DMS53 (cell line): ENCODE data around the gene ZDHHC24.

Experiments
- DNase-seq: peaks from one replicate; lab custom pipeline; 2025; lab: John Stamatoyannopoulos, UW

ZDHHC24 gene

DNA sequence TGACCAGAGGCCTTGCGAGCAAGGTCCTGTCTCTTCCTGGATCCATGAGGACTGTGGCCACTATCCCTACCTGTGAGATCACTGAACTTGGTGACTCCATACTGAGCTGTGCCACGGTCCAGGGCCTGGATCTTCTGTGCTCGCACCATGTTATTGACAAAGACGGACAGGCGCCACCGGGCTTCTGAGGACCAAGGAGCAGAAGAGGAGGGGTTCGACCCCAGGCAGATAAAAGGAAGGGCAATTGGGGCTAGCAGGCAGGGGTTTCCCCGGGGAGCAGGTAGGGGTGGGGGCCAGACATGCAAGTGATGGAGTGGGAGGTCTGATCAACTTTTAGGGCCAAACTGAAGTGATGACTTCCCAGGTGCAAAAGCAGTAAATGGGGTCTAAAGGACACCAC lies 20.4 kb upstream of the ZDHHC24 start:
- no peak for DNase-seq

DNA sequence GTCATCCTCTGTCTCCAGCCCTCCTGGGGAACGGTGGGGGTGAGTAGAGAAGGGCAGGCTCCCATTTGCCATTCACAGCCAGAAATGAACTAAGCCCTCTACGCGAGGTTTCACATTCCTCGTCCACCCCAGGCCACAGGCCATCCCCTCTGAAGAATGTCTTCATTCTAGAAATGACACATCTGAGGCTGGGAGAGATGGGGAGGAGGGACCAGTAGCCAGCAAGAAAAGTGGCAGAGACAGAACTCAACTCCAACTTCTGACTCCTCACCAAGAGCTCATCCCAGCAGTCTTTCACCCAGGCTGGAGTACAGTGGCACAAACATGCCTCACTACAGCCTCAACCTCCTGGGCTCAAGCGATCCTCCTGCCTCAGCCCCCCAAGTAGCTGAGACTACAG lies 19.1 kb upstream of the ZDHHC24 start:
- no peak for DNase-seq

DNA sequence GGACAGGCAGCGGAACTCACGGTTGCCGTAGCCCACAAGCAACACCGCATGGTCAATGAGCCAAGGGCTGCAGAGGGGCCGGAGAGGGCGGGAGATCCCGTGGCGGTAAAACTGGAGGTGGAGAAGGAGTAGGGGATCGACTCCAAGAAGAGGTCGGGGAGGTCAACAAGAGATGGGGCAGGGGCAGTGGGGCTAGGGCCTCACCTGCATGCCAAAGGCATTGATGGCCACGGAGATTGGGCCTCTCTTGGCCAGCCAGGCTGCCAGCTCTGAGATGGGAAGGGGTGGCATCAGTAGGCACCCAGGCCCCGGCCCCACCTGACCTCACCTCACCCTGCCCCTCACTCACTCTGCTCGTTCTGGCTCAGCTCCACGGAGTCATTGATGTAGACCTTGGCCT lies 18.7 kb upstream of the ZDHHC24 start:
- no peak for DNase-seq

DNA sequence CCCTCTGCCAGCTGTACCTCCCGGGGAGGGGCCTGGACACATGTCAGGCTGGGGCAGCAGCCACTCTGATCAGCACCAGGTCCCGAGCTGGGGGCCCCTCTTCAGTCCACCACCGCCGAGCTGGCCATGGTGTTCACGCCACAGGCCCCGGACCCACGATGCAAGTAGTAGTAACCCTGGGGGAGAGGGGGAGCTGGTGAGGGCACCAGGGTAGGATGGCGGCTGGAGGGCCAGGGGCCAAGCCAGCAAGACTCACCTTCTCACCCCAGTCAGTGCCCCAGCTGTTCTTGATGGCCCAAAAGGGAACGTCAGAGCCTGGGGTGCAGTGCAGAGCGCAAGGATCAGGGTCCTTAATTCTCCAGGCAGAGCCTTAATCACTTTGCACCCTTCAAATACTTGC lies 18.0 kb upstream of the ZDHHC24 start:
- no peak for DNase-seq

DNA sequence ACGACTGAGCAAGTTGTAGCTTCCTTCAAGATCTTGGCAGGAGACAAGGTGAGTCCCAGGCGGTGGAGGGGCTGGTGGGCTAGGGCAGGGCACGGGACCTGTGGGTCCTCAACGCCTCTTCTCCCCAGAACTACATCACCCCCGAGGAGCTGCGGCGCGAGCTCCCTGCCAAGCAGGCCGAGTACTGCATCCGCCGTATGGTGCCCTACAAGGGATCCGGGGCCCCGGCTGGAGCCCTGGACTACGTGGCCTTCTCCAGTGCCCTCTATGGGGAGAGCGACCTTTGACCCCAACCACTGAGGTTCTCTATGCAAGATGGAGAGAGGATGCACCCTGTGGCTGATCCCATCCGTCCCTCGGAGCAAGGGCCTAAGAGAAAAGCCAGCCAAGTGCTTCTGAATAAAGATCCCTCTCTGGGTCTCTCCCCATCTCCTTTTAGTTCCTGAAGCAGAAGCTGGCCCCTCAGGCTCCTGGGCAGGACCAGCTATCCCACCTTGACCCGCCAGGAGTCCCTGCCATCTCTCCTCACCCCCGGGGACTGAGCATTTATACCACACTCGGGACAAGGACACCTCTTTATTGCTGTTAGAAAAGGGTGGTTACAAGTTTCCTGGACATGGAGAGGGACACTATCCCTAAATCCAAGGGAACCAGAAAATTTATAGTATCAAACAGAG lies 17.2 kb upstream of the ZDHHC24 start:
- DNase-seq: no peak

DNA sequence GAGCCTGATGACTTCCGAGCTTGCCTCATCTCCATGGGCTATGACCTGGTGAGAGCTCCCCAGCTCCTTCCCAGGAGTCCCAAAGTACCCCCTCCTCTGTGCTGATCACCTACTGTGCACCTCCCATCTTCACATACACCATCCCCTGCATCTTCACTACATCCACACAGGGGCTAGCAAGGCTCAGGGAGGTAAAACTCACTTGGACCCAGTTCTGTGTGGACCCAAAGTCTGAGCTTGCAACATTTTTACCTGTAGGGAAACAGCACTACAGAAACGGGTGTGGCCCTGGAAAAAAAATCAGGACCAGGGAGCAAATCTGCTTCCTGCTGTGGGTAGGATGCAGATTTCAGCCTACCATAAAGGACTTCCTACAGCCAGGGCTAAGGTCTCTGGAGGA lies 16.4 kb upstream of the ZDHHC24 start:
- DNase-seq: no peak

DNA sequence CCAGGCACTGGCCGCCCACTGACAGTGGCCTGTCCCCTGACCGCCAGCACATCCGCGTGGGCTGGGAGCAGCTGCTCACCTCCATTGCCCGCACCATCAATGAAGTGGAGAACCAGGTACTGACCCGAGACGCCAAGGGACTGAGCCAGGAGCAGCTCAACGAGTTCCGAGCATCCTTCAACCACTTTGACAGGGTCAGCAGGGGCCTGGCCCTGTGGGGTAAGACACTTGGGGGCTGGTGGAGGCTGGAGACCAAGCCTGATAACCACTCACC lies 16.1 kb upstream of the ZDHHC24 start:
- DNase-seq: no peak

DNA sequence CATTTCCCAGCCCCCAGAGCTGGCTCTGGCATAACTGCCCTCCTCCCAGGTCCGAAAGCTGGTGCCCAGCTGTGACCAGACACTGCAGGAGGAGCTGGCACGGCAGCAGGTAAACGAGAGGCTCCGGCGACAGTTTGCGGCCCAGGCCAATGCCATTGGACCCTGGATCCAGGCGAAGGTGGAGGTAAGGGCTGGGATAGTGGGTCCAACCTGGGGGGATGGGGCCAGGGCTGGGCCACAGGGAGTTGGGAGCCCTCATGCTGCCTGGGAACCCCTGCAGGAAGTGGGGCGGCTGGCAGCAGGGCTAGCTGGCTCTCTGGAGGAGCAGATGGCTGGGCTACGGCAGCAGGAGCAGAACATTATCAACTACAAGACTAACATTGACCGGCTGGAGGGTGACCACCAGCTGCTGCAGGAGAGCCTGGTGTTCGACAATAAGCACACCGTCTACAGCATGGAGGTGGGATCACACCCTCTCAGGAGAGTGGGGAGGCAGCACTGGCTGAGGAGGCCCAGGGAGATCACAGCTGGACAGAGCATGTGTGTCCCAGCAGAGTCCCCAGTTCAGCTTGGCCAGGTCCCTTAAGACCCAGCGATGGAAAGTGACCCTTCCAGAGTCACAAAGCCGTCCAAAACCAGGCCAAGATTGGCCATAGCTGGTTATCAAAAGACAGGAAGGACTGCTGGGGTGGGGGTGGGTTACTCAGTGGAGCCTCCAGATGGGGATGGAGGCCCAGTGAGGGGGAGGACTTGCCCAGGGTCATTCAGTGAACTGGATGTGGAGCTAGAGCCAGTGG lies 15.5 kb upstream of the ZDHHC24 start:
- DNase-seq: no peak

DNA sequence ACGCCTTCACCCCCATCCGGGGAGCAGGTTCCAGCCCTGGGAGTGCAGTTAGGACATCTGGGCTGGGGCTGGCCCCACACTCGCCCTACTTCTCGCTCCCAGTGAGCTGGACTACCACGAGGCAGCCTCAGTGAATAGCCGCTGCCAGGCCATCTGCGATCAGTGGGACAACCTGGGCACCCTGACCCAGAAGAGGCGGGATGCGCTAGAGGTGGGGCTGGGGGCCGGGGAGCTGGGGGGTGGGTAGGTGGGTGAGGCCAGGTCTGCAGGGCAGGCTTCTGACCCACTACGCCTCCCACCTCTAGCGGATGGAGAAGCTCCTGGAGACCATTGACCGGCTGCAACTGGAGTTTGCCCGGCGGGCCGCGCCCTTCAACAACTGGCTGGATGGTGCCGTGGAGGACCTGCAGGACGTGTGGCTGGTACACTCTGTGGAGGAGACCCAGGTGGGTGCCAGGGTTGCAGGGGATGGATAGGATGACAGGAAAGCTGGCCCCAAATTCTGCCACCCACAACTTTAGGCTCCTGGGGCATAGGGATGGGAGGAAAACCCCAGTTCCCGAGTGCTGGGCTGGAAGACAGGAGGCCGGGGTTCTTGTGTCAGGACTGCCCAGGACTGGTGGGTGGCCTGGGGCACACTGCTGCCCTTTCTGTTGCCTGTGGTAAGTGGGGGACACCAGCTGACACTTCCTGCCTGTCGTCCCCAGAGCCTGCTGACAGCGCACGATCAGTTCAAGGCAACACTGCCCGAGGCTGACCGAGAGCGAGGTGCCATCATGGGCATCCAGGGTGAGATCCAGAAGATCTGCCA lies 14.2 kb upstream of the ZDHHC24 start:
- no peak for DNase-seq

DNA sequence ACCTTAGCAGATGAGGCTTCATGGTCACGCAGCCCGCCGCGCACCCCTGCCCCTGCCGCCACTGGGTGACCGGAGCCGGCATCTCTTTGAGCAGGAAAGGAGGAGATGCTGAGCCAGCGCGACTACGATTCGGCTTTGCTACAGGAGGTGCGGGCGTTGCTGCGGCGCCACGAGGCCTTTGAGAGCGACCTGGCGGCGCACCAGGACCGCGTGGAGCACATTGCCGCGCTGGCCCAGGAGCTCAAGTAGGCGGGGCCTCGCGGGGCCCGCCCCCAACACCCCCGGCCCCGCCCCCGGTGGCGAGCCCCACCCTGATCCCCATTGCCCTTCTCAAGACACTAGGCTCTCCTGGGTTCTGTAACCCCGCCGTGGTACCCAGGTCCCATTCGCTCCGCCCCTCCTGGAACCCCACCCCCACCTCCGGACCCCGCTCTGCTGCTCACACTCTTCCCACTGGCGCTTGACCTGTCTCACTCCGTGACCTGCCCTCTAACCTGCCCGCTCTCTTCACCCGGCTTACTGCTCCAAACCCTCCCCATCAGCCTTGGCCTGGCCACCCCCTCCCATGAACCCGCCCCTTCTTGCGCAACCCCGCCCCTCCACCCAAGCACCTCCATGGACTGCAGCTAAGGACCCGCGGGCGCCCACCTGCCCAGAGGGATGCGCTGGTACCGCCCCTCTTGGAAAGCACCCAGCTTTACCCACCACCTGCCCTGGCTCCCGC lies 13.5 kb upstream of the ZDHHC24 start:
- peak; percentile 86 for DNase-seq

DNA sequence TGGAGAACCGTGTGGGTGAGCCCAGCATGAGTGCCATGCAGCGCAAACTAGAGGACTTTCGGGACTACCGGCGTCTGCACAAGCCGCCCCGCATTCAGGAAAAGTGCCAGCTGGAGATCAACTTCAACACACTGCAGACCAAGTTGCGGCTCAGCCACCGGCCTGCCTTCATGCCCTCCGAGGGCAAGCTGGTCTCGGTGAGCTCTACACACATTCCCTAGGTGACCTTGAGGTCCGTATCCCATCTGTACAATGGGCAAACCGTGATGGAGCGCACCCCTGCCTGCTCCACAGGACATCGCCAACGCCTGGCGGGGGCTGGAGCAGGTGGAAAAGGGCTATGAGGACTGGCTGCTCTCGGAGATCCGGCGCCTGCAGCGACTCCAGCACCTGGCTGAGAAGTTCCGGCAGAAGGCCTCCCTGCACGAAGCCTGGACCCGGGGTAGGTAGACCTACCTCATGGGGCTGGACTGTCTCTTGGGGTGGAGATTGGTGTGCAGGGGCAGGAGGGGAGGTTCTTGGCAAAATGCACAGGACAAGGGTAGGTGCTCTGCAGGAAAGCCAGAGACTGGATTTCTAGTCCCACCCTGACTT lies 12.0 kb upstream of the ZDHHC24 start:
- DNase-seq: no peak

DNA sequence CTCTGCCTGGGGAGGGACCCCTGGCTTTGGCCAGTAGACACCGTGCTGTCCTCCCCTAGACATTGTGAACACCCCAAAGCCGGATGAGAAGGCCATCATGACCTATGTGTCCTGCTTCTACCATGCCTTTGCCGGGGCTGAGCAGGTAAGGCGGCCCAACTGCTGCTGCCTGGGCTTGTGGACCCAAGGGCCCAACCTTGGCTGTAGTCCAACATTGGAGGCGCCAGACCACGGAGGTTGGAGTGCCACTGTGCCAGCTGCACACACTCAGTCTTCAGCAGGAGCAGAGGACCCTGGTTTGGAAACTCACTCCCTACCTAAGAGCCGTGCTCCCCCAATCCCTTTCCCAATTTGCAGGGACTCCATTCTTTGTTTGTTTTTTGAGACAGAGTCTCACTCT lies 10.2 kb upstream of the ZDHHC24 start:
- DNase-seq: peak; percentile 79

DNA sequence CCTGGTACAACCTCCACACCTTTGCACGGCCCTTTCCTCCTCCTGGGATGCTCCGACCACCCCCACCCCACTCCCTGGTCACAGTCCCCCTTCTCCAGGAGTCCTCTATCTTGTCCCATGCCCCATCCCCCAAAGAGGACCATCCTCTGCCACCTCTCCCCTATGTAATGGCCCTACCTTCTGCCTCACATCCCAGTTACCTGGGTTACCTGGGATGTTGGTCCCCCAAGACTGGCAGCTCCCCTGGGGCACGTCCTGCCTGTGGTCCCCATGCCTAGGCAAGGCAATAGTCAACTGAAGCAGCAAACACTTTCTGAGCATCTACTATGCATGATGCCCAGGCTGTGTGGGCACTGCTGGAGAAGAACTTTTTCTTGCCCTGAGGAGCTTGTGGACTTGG lies 9.6 kb upstream of the ZDHHC24 start:
- no peak for DNase-seq

DNA sequence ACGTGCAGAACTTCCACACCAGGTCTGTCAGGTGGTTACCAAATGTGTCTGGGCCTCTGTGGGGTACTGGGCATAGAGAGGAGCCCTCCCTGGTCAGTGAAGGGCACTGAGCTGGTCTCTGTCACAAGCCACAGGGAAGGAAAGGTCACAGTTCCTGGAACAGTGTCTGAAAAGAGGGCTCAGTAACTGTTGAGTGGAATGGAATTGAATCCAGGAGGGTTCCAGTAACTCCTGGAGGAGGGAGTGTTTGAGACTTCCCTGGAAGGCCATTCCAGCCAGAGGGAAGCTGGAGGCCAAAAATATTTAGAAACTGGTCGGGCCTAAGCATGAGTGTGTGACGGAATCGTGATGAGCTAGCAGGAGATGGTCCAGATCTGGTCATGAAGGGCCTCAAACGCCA lies 8.8 kb upstream of the ZDHHC24 start:
- DNase-seq: no peak

DNA sequence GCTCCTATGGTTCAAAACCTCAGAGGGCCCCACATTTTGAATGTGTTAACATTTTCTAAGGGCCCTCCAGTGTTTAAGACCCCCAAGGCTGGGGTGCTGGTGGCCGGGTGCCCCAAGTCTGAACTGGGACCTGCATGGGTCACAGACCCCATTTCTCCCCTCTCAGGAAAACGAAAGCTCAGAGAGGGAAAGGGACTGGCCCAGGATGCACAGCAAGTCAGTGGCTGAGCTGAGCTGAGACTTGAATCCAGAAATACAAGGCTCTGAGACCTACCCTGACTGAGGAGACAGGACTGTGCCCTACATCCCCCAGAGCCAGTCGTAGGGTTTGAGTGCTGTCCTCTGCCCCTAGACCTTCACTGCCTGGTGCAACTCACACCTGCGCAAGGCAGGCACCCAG lies 5.0 kb upstream of the ZDHHC24 start:
- DNase-seq: no peak

DNA sequence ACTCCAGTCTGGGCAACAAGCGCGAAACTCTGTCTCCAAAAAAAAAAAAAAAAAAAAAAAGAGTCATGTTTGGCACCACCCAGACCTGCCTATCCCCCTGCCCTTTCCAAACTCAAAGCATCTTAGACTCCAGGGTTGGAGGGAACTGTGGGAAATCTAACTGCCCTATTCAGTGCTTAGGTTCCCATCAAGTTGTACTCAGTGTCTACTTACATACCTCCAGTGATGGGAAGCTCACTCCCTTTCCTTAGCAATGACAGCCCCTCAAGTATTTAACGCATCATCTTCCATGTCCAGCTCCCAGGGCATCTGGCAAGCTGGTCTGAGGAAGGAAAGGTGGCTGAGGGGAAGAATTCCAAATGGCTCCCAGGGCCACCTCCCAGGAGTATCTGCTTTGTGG lies 3.8 kb upstream of the ZDHHC24 start:
- no peak for DNase-seq

DNA sequence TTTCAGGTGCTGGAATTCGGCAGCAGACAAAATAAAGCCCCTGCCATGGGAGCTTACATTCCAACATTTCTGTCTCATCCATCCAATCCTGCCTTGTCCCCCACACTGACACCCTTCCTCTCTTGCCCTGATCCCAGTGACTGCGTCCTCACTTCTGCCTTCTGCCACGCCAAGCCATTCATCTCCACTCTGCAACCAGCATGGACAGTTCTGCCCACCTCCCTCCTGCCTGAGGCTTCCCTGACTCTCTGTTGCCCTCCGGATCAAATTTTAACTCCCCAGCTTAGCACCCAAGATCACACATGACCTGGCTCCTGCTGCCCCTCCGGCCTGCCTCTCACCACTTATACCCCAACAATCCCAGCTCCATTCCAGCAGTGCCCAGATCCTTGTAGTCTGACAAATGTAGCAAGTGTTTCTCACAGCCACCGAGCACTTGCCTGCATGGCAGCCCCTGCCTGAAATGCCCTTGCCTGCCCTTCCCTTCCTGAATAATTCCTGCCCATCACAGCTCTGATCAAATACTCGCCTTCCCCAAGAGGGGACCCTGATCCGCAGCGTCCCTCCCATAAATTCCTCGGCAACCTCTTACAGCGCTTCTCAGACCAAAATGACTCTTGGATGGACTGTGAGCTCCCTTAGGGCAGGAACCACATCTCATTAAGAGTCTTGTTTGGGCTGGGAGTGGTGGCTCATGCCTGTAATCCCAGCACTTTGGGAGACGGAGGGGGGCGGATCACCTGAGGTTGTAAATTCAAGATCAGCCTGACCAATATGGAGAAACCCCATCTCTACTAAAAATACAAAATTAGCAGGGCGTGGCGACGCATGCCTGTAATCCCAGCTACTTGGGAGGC lies 3.2 kb upstream of the ZDHHC24 start:
- no peak for DNase-seq

DNA sequence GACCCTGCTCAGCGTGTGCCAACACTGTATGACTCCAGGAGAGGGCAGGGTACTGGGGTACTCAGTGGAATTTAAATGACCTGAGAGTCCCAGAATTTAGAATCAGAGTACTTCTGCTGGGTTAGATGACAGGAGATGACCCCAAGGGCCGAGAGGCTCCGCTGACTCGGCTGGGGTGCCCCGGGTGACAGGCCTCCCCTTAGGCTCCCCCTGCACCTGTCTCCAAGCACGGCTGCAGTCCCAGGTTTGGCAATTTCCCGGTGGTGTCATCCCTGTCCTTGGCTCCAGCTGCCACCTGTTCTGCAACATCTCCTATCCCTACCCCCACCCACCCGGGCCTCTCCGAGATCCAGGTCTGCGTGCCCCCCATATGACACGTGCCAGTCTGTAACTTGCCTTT lies 2.2 kb upstream of the ZDHHC24 start:
- DNase-seq: no peak

DNA sequence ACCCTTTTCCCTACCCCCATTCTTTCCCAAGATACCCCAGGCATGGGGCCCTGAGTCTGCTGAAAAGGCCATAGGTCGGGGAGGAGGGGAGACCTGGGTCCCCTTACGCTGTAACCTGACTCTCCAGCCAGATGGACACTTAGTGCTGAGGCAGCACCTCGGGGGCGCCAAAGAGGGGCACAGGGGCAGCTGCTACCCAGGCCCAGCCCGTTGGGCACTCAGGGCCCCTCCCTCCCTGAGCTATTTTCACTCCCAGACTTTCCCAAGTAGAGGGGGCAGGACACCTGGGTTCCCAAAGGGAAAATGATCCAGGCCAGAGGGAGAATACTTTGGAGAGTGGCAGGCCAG lies 1.8 kb upstream of the ZDHHC24 start:
- DNase-seq: no peak

DNA sequence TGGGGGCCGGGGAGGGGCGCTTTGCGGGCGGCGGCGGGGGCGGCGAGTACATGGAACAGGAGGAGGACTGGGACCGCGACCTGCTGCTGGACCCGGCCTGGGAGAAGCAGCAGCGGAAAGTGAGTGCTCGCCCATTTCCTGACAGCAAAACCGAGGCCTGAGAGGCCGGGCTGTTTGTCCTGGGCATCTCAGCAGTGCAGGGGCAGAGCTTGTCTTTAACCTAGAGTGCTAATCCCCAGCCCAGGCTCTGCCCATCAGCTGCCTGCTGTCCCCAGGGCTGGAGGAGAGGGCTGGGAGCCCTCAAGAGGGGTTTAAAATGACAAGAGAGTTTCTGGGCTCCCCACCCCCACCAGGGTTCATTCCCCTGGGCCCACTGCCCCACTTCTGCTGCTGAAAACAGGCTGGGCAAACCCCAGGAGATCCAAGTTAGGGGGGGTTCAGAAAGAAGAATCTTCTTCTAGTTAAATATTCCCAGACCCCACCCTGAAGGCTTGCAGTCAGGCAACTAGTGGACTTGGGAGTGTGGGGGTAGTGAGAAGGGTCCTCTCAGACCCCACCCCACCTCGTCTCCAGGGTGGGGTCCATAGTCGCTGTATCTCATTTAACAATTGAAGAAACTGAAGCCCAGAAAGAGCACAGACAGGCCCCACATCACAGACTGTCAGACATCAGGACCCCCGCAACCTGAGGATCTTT lies 1.3 kb upstream of the ZDHHC24 start:
- peak; percentile 45 for DNase-seq
